CD4-positive, alpha-beta T cell treated with Interleukin-21 for 1 hour (primary cell): ENCODE results near the gene GPR89B.

Experiments
- DNase-seq: peaks from one replicate; pipeline ENCODE4 v3.0.0-alpha.2; 2020

GPR89B gene

DNA sequence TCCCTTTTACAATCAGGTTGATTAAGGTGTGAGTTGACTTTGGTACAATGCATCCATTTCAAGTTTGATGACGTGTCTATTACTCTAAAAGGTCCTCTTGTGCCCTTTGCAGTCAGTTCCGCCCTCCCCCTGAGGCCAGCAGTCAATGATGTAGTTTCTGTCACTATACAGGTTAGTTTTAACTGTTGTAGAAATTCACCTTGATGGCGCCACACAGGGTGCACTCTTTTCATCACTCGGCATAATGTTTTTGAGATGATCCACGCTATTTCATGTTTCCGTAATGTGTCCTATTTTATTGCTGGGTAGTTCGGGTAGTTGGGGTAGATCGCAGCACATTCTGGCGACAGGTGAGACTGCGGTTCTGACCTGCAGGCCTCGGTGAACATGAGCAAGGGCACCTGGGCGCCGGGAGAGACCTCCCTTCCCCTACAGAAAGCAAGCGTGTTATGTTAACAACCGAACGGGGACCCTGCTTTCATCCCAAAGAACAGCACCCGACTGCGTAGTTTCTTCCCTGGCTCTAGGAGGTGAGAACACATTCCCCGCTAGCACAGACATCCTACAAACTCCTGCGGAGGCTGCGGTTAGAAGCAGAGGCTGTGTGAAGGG lies 109.7 kb downstream of the GPR89B start:
- DNase-seq: peak; percentile 27

GRCh38 chr1:148038462-148039333 lies 110.5 kb downstream of the GPR89B start:
- peak; percentile 81 for DNase-seq
